ENCODE data around the gene GRIK3. TPM values are rescaled to one million over a fixed set of nuclear protein-coding genes. Genes with fewer than 3 reads are reported as not detected.

GRIK3 gene
- total and polyA plus RNA-seq, 12 donors: 0.09 to 3.1 (median 0.69) TPM

DNA sequence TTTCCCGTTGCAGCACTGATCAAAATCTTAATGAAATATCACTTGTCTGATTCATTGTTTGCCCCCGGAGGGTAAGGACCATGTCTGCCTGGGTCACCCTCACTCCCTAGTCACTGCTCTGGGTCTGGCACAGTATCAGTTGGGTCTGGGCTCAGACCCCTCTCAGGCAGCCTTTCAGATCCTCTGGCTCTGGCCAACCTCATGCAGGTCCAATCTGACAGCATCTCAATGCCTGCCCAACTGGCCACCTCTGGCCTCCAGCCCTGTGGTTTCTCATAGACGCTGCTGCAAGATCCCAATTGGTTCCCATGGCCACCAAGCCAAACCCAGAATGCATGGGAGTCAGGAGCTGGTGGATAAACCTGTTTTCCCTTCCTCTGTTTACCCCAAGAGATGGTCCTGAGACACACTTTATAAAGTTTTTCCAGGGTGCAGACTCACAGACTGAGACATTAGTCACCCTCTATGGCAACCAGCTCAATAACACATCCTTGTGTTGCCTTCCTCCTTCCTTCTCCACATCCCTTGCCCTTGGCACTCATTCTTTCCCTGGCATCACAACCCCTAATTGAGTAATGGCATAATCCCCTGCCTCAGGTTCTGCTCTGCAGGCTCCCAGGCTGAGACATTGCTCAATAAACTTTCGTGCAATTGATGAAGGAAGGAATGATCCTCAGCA, 199.2 kb downstream of the GRIK3 start:
- no peak for TF ChIP-seq POLR2A (IDR thresholded peaks at IDR 0.05)
- peaks cover 3% of the 10 kb centered on the region for H3K27me3 ChIP-seq
- no peak for DNase-seq

DNA sequence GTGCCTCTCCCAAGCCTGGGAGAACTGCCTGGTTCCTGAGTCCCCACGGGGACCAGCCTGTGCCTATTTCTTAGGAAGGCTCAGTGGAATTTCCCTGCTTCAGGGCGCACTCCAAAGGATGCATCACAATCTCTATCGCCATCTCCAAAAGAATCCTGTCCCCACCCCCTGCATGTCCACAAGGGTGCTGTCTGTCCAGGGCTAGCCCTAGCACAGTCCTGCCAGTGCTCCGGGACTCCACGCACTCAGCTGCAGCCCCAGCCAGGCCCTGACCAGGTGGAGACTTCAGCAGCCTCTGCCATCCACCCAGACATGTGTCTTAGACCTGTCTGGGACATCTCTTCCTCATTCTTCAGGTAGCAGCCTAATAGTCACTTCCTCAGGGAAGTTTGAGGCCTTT, 199.7 kb downstream of the GRIK3 start:
- Histone ChIP-seq H3K27ac (no peak overlapping the region), H3K4me1 (replicated peaks in 1 of 2) (no peaks in the 10 kb centered on the region), H3K36me3 (replicated peaks in 1 of 2) (no peaks in the 10 kb centered on the region), H3K9me3 (replicated peaks in 1 of 3) (no peaks in the 10 kb centered on the region), H3K27me3 (peaks cover 3% of the 10 kb centered on the region), H3K4me3 (no peak overlapping the region)
- TF ChIP-seq, protein P1, sequence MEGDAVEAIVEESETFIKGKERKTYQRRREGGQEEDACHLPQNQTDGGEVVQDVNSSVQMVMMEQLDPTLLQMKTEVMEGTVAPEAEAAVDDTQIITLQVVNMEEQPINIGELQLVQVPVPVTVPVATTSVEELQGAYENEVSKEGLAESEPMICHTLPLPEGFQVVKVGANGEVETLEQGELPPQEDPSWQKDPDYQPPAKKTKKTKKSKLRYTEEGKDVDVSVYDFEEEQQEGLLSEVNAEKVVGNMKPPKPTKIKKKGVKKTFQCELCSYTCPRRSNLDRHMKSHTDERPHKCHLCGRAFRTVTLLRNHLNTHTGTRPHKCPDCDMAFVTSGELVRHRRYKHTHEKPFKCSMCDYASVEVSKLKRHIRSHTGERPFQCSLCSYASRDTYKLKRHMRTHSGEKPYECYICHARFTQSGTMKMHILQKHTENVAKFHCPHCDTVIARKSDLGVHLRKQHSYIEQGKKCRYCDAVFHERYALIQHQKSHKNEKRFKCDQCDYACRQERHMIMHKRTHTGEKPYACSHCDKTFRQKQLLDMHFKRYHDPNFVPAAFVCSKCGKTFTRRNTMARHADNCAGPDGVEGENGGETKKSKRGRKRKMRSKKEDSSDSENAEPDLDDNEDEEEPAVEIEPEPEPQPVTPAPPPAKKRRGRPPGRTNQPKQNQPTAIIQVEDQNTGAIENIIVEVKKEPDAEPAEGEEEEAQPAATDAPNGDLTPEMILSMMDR (IDR thresholded peaks at IDR 0.05): no peak
- no peak for TF ChIP-seq POLR2A (IDR thresholded peaks at IDR 0.05)
- WGBS, 4 donors: 82 to 100% (median 87%) methylated on average over 2 to 5 of the region's 5 CpGs
- no peak for DNase-seq
- intact Hi-C loops (cut with DNase I): no loop called here

More for the DNA sequence above, 199.2 kb downstream of the GRIK3 start:
- H3K4me1 ChIP-seq (replicated peaks in 1 of 2): no peaks in the 10 kb centered on the region
- H3K27ac ChIP-seq: no peak overlapping the region
- WGBS, 4 donors: 52 to 64% (median 60%) methylated on average over 4 of the region's 4 CpGs
- no peaks in the 10 kb centered on the region for H3K36me3 ChIP-seq (replicated peaks in 1 of 2)
- intact Hi-C loops (cut with DNase I): no loop called here
- H3K9me3 ChIP-seq (replicated peaks in 1 of 3): no peaks in the 10 kb centered on the region
- no peak overlapping the region for H3K4me3 ChIP-seq

DNA sequence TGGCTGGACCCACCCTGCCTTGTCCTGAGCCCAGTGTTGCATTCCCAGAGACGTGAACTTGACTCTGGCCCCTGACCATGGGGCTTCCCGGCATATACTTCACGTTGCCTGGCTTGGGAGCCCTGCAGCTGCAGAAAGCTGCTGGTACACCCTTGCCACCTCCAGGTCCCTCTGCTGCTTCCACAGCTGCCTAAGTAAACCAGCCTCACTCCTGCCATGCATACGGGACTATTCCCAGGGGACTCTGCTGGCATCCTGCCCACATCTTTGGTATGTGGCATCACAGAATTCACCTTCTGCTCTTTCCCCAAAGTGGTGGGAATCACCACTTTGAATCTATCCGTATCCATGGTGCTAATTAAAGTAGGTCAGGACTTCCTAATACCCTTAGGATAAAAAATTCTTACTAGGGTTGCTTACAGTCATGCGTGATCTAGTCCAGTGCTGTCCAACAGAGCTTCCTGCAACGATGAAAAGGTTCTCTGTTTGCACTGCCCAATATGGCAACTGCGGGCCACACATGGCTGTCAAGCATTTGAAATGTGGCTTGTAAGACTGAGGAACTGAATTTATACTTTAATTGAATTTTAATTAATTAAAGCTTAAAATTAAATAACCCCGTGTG, 203.0 kb downstream of the GRIK3 start:
- no peak for DNase-seq
- WGBS, 4 donors: 59 to 70% (median 67%) methylated on average over 8 to 9 of the region's 9 CpGs

DNA sequence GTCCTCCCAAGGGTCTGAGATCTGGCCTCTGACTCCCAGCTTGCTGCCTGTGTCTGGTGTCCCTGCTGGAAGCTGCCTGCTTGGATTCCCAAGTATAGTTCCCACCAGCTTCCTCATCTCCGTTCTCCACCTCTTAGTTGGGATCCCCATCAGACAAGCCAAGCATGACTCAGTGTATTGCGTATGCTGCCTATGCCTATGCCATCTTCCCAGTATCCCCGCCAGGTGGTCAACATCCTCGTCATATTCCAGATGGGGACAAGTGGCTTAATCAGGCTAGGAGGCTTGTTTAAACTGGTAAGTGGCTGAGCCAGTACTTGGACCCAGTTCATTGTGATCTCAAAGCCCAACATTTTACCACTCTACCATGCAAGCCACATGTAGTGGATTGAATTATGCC, 204.4 kb downstream of the GRIK3 start:
- no peak overlapping the region for H3K4me3 ChIP-seq
- WGBS, 4 donors: 76 to 89% (median 85%) methylated on average over 4 of the region's 4 CpGs
- intact Hi-C loops (cut with DNase I): no loop called here
- H3K4me1 ChIP-seq (replicated peaks in 1 of 2): no peaks in the 10 kb centered on the region
- no peaks in the 10 kb centered on the region for H3K27me3 ChIP-seq
- DNase-seq: no peak
- H3K36me3 ChIP-seq (replicated peaks in 1 of 2): no peaks in the 10 kb centered on the region
- no peaks in the 10 kb centered on the region for H3K9me3 ChIP-seq (replicated peaks in 1 of 3)
- no peak for TF ChIP-seq POLR2A (IDR thresholded peaks at IDR 0.05)
- TF ChIP-seq, protein P1 (IDR thresholded peaks at IDR 0.05): no peak
- no peak overlapping the region for H3K27ac ChIP-seq

More for the DNA sequence above, 203.0 kb downstream of the GRIK3 start:
- intact Hi-C loops (cut with DNase I): no loop called here
- no peak for TF ChIP-seq POLR2A (IDR thresholded peaks at IDR 0.05)
- TF ChIP-seq, protein P1 (IDR thresholded peaks at IDR 0.05): no peak
- no peaks in the 10 kb centered on the region for H3K36me3 ChIP-seq (replicated peaks in 1 of 2)
- no peak overlapping the region for H3K4me3 ChIP-seq
- no peaks in the 10 kb centered on the region for H3K27me3 ChIP-seq
- no peak overlapping the region for H3K27ac ChIP-seq
- H3K4me1 ChIP-seq (replicated peaks in 1 of 2): no peaks in the 10 kb centered on the region
- H3K9me3 ChIP-seq (replicated peaks in 1 of 3): no peaks in the 10 kb centered on the region
